Astrocyte (in vitro differentiated cells and primary cell): ENCODE results near the gene ZFHX3.

Experiments used
- EZH2 ChIP-seq: IDR thresholded peaks from 2 replicates; pipeline ENCODE4 v1.6.1; 2012; ENCODE audit warnings: mild to moderate bottlenecking, low read length, inconsistent platforms; ENCODE audit not compliant: insufficient read depth
- TF ChIP-seq, protein P1 (sequence below): IDR thresholded peaks from 2 replicates; pipeline ENCODE4 v1.5.1; 2011; ENCODE audit warnings: low read depth, mild to moderate bottlenecking, inconsistent platforms, low read length, moderate library complexity; ENCODE audit not compliant: insufficient read depth

DNA sequence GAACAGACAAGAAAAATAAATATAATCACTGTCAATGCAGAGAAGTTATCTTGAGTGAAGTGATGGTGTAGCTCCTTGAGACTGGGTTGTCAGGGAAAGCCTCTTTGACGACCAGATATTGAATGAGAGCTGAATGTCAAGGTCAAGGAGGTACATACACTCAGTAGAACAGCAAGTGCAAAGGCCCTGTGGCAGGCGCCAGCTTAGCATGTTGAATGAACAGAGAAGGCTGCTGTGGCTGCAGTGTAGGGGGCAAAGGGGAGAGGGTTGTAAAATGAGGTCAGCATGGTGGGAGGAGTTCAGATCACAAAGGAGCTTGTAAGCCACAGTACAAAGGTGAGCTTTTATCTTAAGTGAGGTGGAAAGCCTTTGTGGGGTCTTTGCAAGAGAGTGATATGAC, 111.5 kb downstream of the ZFHX3 start:
- TF ChIP-seq, protein P1, sequence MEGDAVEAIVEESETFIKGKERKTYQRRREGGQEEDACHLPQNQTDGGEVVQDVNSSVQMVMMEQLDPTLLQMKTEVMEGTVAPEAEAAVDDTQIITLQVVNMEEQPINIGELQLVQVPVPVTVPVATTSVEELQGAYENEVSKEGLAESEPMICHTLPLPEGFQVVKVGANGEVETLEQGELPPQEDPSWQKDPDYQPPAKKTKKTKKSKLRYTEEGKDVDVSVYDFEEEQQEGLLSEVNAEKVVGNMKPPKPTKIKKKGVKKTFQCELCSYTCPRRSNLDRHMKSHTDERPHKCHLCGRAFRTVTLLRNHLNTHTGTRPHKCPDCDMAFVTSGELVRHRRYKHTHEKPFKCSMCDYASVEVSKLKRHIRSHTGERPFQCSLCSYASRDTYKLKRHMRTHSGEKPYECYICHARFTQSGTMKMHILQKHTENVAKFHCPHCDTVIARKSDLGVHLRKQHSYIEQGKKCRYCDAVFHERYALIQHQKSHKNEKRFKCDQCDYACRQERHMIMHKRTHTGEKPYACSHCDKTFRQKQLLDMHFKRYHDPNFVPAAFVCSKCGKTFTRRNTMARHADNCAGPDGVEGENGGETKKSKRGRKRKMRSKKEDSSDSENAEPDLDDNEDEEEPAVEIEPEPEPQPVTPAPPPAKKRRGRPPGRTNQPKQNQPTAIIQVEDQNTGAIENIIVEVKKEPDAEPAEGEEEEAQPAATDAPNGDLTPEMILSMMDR: no peak
- no peak for TF ChIP-seq EZH2
